ENCODE data around the gene UNC5B.

DNA sequence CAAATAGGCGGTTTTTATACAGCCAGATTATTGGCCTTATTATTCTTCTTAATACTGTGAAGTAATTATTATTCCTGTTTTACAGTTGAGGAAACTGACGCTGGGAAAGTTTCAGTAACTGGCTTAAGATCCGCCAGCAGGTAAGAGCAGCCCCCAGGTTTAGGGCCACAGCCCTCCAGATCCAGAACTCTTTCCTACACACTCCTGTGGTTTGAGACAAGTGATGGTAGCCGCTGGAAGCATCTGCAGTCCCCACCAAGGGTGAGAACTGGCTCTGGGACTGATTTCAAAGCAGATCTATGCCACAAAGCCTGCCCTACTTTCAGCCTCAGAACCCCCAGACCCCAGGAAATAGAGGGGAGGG is 3.0 kb upstream of the UNC5B start:
- TF ChIP-seq POLR2A (IDR thresholded peaks at IDR 0.05; ENCODE audit: low read length): no peak
- TF ChIP-seq GATA1 (IDR thresholded peaks at IDR 0.05; ENCODE audit: low read depth, low read length): no peak
